IMR-90 (cell line): Measurements from ENCODE around the gene TMEM53. TPM values are rescaled to one million over a fixed set of nuclear protein-coding genes. Genes with fewer than 3 reads are reported as not detected.

Source experiments
- ATAC-seq: fragments of 200-7000 bp; cut with Tn5 transposase; 2 replicates; pipeline ENCODE4 v1.9.1; 2020; ENCODE audit warnings: low read depth, mild to moderate bottlenecking, moderate library complexity
- BruUV-seq: library from RNA; stranded (reverse); fragments of 400-500 nt; replicated peaks from 2 replicates; lab custom pipeline; 2021; lab: Mats Ljungman, UMichigan
- CTCF ChIA-PET: fragments of 300-600 bp; formaldehyde crosslinking; extraction: SDS; loops from one replicate; lab custom pipeline; 2021; ENCODE audit warnings: antibody characterized with exemption; lab: Yijun Ruan, JAX
- POLR2A ChIA-PET: fragments of 300-600 bp; sonication (Branson Sonifier 250); formaldehyde crosslinking; loops from one replicate; lab custom pipeline; 2022; ENCODE audit warnings: antibody characterized with exemption; ENCODE audit not compliant: unreplicated experiment; lab: Charles Lee
- DNase-seq: peaks from one replicate; pipeline ENCODE4 v3.0.0; 2013
- H2AFZ ChIP-seq: replicated peaks from 2 replicates; pipeline ENCODE3; 2013; ENCODE audit warnings: low read length, mild to moderate bottlenecking; ENCODE audit not compliant: poor library complexity
- H2AK5ac ChIP-seq: 2 replicates; pipeline ENCODE4 v1.6.1; 2013; ENCODE audit warnings: low read depth, low read length, inconsistent platforms
- H2AK9ac ChIP-seq: replicated peaks from 2 replicates; pipeline ENCODE3; 2013; ENCODE audit warnings: mild to moderate bottlenecking, low read depth, low read length, moderate library complexity; ENCODE audit not compliant: poor library complexity
- H2BK120ac ChIP-seq: 2 replicates; pipeline ENCODE4 v1.6.1; 2013; ENCODE audit warnings: low read depth, low read length, inconsistent platforms
- H2BK15ac ChIP-seq: 3 replicates; pipeline ENCODE4 v1.6.1; 2013; ENCODE audit warnings: low read depth, low read length, inconsistent platforms
- H2BK20ac ChIP-seq: 2 replicates; pipeline ENCODE4 v1.6.1; 2013; ENCODE audit warnings: low read depth, mild to moderate bottlenecking, inconsistent platforms, low read length, moderate library complexity
- H2BK5ac ChIP-seq: 2 replicates; pipeline ENCODE4 v1.6.1; 2013; ENCODE audit warnings: mild to moderate bottlenecking, low read depth, low read length, inconsistent platforms; ENCODE audit not compliant: poor library complexity, severe bottlenecking
- H3K14ac ChIP-seq: replicated peaks from 2 replicates; pipeline ENCODE4 v1.6.1; 2013; ENCODE audit warnings: low read depth, low read length, inconsistent platforms
- H3K18ac ChIP-seq: 2 replicates; pipeline ENCODE4 v1.6.1; 2013; ENCODE audit warnings: low read depth, low read length, control low read depth
- H3K23ac ChIP-seq: 2 replicates; pipeline ENCODE4 v1.6.1; 2013; ENCODE audit warnings: low read depth, low read length, inconsistent platforms
- H3K27ac ChIP-seq: 2 replicates; pipeline ENCODE4 v1.5.1; 2013; ENCODE audit warnings: mild to moderate bottlenecking, control low read depth, low read length; ENCODE audit not compliant: insufficient read depth
- H3K27me3 ChIP-seq: 2 replicates; pipeline ENCODE4 v1.6.1; 2013; ENCODE audit warnings: low read length; ENCODE audit not compliant: control insufficient read depth, insufficient read depth
- H3K36me3 ChIP-seq: 2 replicates; pipeline ENCODE4 v1.6.1; 2013; ENCODE audit warnings: low read length, mixed read lengths; ENCODE audit not compliant: control insufficient read depth, insufficient read depth
- H3K4ac ChIP-seq: 2 replicates; pipeline ENCODE4 v1.6.1; 2013; ENCODE audit warnings: low read depth, low read length, inconsistent platforms
- H3K4me1 ChIP-seq: 2 replicates; pipeline ENCODE4 v1.6.1; 2013; ENCODE audit warnings: low read length, mixed read lengths; ENCODE audit not compliant: control insufficient read depth, insufficient read depth
- H3K4me2 ChIP-seq: 2 replicates; pipeline ENCODE4 v1.6.1; 2013; ENCODE audit warnings: low read depth, mild to moderate bottlenecking, control low read depth, low read length, moderate library complexity
- H3K4me3 ChIP-seq: 2 replicates; pipeline ENCODE4 v1.5.1; 2013; ENCODE audit warnings: low read depth, mild to moderate bottlenecking, control low read depth, low read length, moderate library complexity; ENCODE audit not compliant: insufficient read depth
- H3K56ac ChIP-seq: 2 replicates; pipeline ENCODE4 v1.6.1; 2013; ENCODE audit warnings: low read length, inconsistent platforms; ENCODE audit not compliant: insufficient read depth; ENCODE audit errors: extremely low read depth
- H3K79me1 ChIP-seq, 2 experiments: 2 replicates each; pipeline ENCODE4 v1.6.1; 2013; ENCODE audit warnings: low read length in 2 of 2, inconsistent platforms in 1 of 2, low read depth in 1 of 2
- H3K9ac ChIP-seq: 2 replicates; pipeline ENCODE4 v1.6.1; 2013; ENCODE audit warnings: low read depth, low read length, control low read depth
- H3K9me1 ChIP-seq: 2 replicates; pipeline ENCODE4 v1.6.1; 2013; ENCODE audit warnings: low read length, inconsistent platforms; ENCODE audit not compliant: insufficient read depth
- H3K9me3 ChIP-seq: 2 replicates; pipeline ENCODE4 v1.6.1; 2013; ENCODE audit warnings: low read length; ENCODE audit not compliant: control insufficient read depth, insufficient read depth
- H4K20me1 ChIP-seq: 2 replicates; pipeline ENCODE4 v1.6.1; 2013; ENCODE audit warnings: low read length, inconsistent platforms; ENCODE audit not compliant: insufficient read depth
- H4K5ac ChIP-seq: 2 replicates; pipeline ENCODE4 v1.6.1; 2013; ENCODE audit warnings: mild to moderate bottlenecking, low read depth, low read length, control low read depth
- H4K8ac ChIP-seq, 2 experiments: 2 replicates each; pipeline ENCODE4 v1.6.1; 2013; ENCODE audit warnings: low read depth in 2 of 2, low read length in 2 of 2, control low read depth in 1 of 2, inconsistent platforms in 1 of 2
- H4K91ac ChIP-seq: 2 replicates; pipeline ENCODE4 v1.6.1; 2013; ENCODE audit warnings: low read depth, low read length, inconsistent platforms; ENCODE audit not compliant: insufficient read depth
- BHLHE40 ChIP-seq: fragments of 150-350 bp; IDR thresholded peaks from 2 replicates; pipeline ENCODE4 v1.6.1; 2016; ENCODE audit warnings: mild to moderate bottlenecking, low read depth, low read length
- CEBPB ChIP-seq: IDR thresholded peaks from 2 replicates; pipeline ENCODE4 v1.6.1; 2012; ENCODE audit warnings: low read depth, low read length, improper control_type of control experiment
- CHD1 ChIP-seq: IDR thresholded peaks from 2 replicates; pipeline ENCODE4 v1.6.1; 2012; ENCODE audit warnings: low read depth, low read length, improper control_type of control experiment
- FOS ChIP-seq: fragments of 150-350 bp; IDR thresholded peaks from 2 replicates; pipeline ENCODE4 v1.6.1; 2016; ENCODE audit warnings: low read depth, low read length
- MAFK ChIP-seq: IDR thresholded peaks from 2 replicates; pipeline ENCODE4 v1.6.1; 2012; ENCODE audit warnings: low read depth, low read length, improper control_type of control experiment
- MAZ ChIP-seq: IDR thresholded peaks from 2 replicates; pipeline ENCODE4 v1.6.1; 2012; ENCODE audit warnings: low read depth, mild to moderate bottlenecking, low read length, improper control_type of control experiment, moderate library complexity, borderline replicate concordance
- MXI1 ChIP-seq: IDR thresholded peaks from 2 replicates; pipeline ENCODE4 v1.6.1; 2012; ENCODE audit warnings: low read depth, mild to moderate bottlenecking, low read length, moderate library complexity, borderline replicate concordance
- NFE2L2 ChIP-seq: fragments of 150-350 bp; IDR thresholded peaks from 2 replicates; pipeline ENCODE4 v1.6.1; 2016; ENCODE audit warnings: low read depth, mild to moderate bottlenecking, low read length
- RAD21 ChIP-seq: IDR thresholded peaks from 2 replicates; pipeline ENCODE4 v1.6.1; 2012; ENCODE audit warnings: low read length, improper control_type of control experiment
- RCOR1 ChIP-seq: IDR thresholded peaks from 2 replicates; pipeline ENCODE4 v1.6.1; 2012; ENCODE audit warnings: mild to moderate bottlenecking, low read length, improper control_type of control experiment; ENCODE audit not compliant: insufficient replicate concordance
- RFX5 ChIP-seq: IDR thresholded peaks from 2 replicates; pipeline ENCODE4 v1.8.0; 2012; ENCODE audit warnings: low read depth, mild to moderate bottlenecking, low read length, moderate library complexity
- SMC3 ChIP-seq: fragments of 150-350 bp; IDR thresholded peaks from 2 replicates; pipeline ENCODE4 v1.6.1; 2016; ENCODE audit warnings: low read depth, mild to moderate bottlenecking, antibody characterized with exemption, low read length, moderate library complexity
- USF2 ChIP-seq: fragments of 150-350 bp; IDR thresholded peaks from 2 replicates; pipeline ENCODE4 v1.6.1; 2017; ENCODE audit warnings: mild to moderate bottlenecking, antibody characterized with exemption, low read length, low read depth
- WGBS, 2 experiments: methylation state at CpG; one replicate each; pipeline versions ENCODE4 v1.1.5 to v1.1.7; 2013; ENCODE audit warnings: missing lambda C conversion rate in 2 of 2; ENCODE audit not compliant: insufficient read length in 1 of 2; ENCODE audit errors: extremely low coverage in 2 of 2; 5-methylcytosine and 5-hydroxymethylcytosine counted together
- dilution Hi-C: fragments of 300-500 bp; cut with HindIII; formaldehyde crosslinking; loops from one replicate; pipeline ENCODE4 v1.14.3; 2018; ENCODE audit warnings: low sequenced_read_pairs; ENCODE audit not compliant: unreplicated experiment
- in situ Hi-C: fragments of 300-500 bp; cut with MboI; formaldehyde crosslinking; loops from 3 replicates; pipeline ENCODE4 v1.14.3; 2019; ENCODE audit warnings: low sequenced_read_pairs, inconsistent platforms, mixed read lengths
- intact Hi-C: fragments of 100-400 bp; cut with micrococcal nuclease; formaldehyde crosslinking; loops from 2 replicates; pipeline ENCODE4 v1.10.0; 2022
- polyA plus RNA-seq, 3 experiments: library from polyadenylated mRNA; depleted of rRNA; stranded (reverse); fragments of >200 nt; gene quantifications; 2 replicates each; pipeline ENCODE4 v1.2.3, GENCODE V29; 2012; ENCODE audit warnings: low replicate concordance in 1 of 3
- total RNA-seq: library from RNA; depleted of rRNA; stranded (reverse); fragments of >200 nt; gene quantifications from 2 replicates; pipeline ENCODE4 v1.2.3, GENCODE V29; 2012
- TF ChIP-seq, protein P1 (sequence below): fragments of 150-350 bp; IDR thresholded peaks from 2 replicates; pipeline ENCODE4 v1.6.1; 2016; ENCODE audit warnings: low read depth, mild to moderate bottlenecking, low read length, moderate library complexity, borderline replicate concordance

The TMEM53 gene
- total and polyA plus RNA-seq, 2 of the 4 experiments (the other 2 are of a cell fraction), result 2.7 to 6.3 TPM

DNA sequence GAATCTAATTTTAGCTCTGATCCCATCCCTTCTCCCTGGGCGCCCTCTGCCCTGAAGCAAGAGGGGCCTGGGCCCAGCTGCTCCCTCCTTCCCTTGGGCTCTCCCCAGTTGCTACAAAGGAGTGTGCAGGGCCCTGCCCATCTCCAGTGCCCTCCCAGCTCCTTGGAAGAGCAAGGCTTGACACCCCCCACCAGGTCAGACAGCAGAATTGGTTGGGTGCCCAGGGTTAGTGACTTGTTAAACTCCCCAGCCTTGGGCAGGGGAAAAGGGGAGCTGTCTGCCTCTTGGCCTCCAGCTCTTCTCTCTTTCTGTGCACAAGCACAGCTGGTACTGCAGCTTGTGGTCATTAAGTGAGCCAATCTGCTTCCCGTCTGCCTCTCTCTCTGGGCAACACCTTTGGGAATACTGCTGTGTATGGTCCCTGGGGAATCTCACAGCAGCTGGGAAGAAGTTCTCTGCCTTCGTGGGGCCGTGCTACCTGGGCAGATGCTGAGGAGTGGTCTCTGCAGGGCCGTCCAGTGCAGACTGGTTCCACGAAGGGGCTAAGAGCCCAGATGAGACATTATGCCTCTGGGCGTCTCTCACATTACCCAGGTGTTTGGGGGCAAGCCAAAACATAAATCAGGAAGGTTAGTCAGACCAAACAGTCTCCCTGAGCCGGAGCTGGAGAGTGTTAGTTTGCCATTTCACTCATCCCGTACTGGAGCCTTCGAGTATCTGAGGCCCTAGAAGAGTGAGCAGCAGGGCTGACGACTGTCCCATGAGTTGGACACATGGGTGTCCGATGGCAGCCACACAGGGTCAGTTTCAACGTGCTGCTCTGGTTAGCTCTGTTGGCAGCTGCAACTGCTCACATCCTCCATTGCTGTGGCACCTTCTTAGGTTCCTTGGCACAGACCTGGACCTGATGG is 37.3 kb downstream of the TMEM53 start:
- no peak for ATAC-seq
- dilution Hi-C loops, result no loop called here
- no peaks in the 10 kb centered on the region for H3K27me3 ChIP-seq
- TF ChIP-seq NFE2L2 (no peak), USF2 (no peak), RCOR1 (no peak), CHD1 (no peak), MAZ (no peak), SMC3 (no peak), MXI1 (no peak), CEBPB (no peak), RFX5 (no peak), RAD21 (no peak), MAFK (no peak), BHLHE40 (no peak), FOS (no peak)
- TF ChIP-seq, protein P1, sequence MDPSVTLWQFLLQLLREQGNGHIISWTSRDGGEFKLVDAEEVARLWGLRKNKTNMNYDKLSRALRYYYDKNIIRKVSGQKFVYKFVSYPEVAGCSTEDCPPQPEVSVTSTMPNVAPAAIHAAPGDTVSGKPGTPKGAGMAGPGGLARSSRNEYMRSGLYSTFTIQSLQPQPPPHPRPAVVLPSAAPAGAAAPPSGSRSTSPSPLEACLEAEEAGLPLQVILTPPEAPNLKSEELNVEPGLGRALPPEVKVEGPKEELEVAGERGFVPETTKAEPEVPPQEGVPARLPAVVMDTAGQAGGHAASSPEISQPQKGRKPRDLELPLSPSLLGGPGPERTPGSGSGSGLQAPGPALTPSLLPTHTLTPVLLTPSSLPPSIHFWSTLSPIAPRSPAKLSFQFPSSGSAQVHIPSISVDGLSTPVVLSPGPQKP, result no peak

More for the DNA sequence above, 37.3 kb downstream of the TMEM53 start:
- Histone ChIP-seq H3K4me1 (peaks cover 5% of the 10 kb centered on the region), H2BK5ac (no peak overlapping the region), H3K4me2 (no peak overlapping the region), H2AFZ (no peak overlapping the region), H4K20me1 (peaks cover 8% of the 10 kb centered on the region), H4K5ac (no peak overlapping the region), H4K91ac (no peak overlapping the region), H2AK9ac (no peak overlapping the region), H2BK15ac (no peak overlapping the region), H2BK120ac (no peak overlapping the region), H2BK20ac (no peak overlapping the region), H2AK5ac (no peak overlapping the region), H3K14ac (no peak overlapping the region), H3K9me1 (peaks cover 15% of the 10 kb centered on the region), H3K27ac (no peak overlapping the region), H3K23ac (no peak overlapping the region; the same call in 1 of the 2 replicates), H3K18ac (no peak overlapping the region), H3K9me3 (no peaks in the 10 kb centered on the region), H4K8ac (no peak overlapping the region), H3K79me1 (peaks cover 38 to 55% of the 10 kb centered on the region in 2 experiments), H3K4ac (no peak overlapping the region), H3K56ac (no peak overlapping the region), H3K36me3 (peaks cover 71% of the 10 kb centered on the region), H3K4me3 (no peak overlapping the region), H3K9ac (no peak overlapping the region)
- CTCF ChIA-PET, result no interaction called here
- WGBS, 2 experiments, result 65% methylated on average over 9 of the region's 13 CpGs; no CpG with 5 or more reads in 1 of the 2 experiments
- POLR2A ChIA-PET, result no interaction called here
- peak; percentile 25 for DNase-seq
- in situ Hi-C loops (no loop called here), intact Hi-C loops (no loop called here)
- no TSS peak for BruUV-seq
